GM21723 (cell line): ENCODE data around the gene FALEC.
A peak's percentile ranks its signal among the peaks of the same experiment; 100 is the strongest.

Source experiments
- ATAC-seq: cut with Tn5 transposase; IDR thresholded peaks from one replicate; pipeline ENCODE4 v1.9.1; 2021; ENCODE audit warnings: mild to moderate bottlenecking, moderate library complexity; ENCODE audit not compliant: unreplicated experiment

The FALEC gene

GRCh38 chr1:150511985-150512660 is 3.4 kb upstream of the FALEC start:
- no peak for ATAC-seq

- ATAC-seq, result no peak
Measured at GRCh38 chr1:150512846-150513245, 2.7 kb upstream of the FALEC start.

- no peak for ATAC-seq
Measured at GRCh38 chr1:150513351-150513791, 2.2 kb upstream of the FALEC start.

GRCh38 chr1:150514260-150514659 is 1.3 kb upstream of the FALEC start:
- ATAC-seq, result no peak

- no peak for ATAC-seq
Measured at GRCh38 chr1:150514913-150515327, 632 bp upstream of the FALEC start.

GRCh38 chr1:150516050-150516591 is 569 bp downstream of the FALEC start:
- ATAC-seq, result peak; percentile 4

GRCh38 chr1:150516616-150517015 is 1.1 kb downstream of the FALEC start:
- no peak for ATAC-seq

- ATAC-seq, result no peak
Measured at GRCh38 chr1:150521196-150521968, 5.8 kb downstream of the FALEC start.

GRCh38 chr1:150525348-150525747 is 9.8 kb downstream of the FALEC start:
- no peak for ATAC-seq

GRCh38 chr1:150528196-150528595 is 12.6 kb downstream of the FALEC start:
- no peak for ATAC-seq

GRCh38 chr1:150529017-150529416 is 13.5 kb downstream of the FALEC start:
- ATAC-seq, result no peak

- no peak for ATAC-seq
Measured at GRCh38 chr1:150530491-150531159, 15.1 kb downstream of the FALEC start.

- ATAC-seq, result no peak
Measured at GRCh38 chr1:150532860-150533259, 17.3 kb downstream of the FALEC start.

GRCh38 chr1:150534002-150534401 is 18.4 kb downstream of the FALEC start:
- ATAC-seq, result no peak

GRCh38 chr1:150535511-150536287 is 20.1 kb downstream of the FALEC start:
- ATAC-seq, result no peak

GRCh38 chr1:150536836-150537731 is 21.5 kb downstream of the FALEC start:
- ATAC-seq, result no peak

GRCh38 chr1:150537732-150538684 is 22.5 kb downstream of the FALEC start:
- no peak for ATAC-seq

GRCh38 chr1:150543500-150544143 is 28.1 kb downstream of the FALEC start:
- ATAC-seq, result no peak
